NCI-H510A (cell line): ENCODE data around the gene TTC5.
"Not testable (repeated sequence)": the region's sequence is repeated elsewhere in the genome, so short reads cannot be mapped to it uniquely, and the experiment has no call there.

Experiments used
- DNase-seq: peaks from one replicate; lab custom pipeline; 2025; lab: John Stamatoyannopoulos, UW

Gene TTC5

DNA sequence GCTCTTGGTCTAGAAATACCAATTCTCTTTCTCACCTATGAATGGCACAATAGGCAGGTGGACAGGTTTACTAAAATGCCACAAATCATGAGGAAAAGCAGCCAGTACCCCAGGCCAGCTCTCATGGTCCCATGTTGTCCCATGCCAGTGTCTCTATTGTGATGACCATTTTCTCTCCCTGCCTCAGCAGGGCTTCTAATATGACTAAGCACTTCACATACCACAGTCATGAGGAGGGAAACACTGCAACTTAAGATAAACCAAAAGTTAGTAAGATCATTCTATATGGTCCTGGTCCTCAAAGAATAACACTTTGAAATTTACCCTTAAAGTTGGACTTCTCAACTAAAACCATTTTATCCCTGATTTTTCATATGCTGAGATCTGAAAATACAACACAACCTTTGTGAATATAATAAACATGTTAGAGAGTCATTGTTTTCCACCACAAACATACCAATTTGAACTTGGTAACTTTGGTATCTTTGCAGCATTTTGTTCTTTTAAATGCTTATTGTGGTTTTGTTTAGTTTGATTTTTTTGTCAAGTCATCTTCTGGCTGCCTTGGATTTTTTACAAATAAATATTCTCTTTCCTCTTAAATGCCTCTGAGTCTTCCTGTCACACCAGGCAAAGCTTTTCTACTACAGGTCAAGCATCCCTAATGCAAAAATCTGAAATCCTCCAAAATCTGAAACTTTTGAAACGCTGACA is 3.6 kb downstream of the TTC5 start:
- no peak for DNase-seq

DNA sequence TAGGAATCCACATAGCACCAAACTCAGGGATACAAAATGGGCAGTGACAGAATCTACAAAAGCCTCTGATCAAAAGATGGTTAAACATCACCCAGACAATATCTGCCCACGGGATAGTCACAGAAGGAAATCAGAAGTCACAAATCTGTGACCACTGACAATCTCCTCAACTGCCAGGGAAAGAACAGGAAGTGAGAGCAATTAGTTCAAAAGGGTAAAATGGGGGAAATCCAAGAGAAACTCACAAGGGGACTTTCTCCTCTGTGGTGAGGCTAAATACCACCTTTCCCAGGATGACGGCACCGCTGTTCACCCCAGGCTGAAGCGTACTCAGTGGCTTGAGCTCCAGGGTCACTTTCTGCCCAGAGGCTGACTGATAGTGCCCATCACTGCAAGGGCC is 10.7 kb downstream of the TTC5 start:
- no peak for DNase-seq

DNA sequence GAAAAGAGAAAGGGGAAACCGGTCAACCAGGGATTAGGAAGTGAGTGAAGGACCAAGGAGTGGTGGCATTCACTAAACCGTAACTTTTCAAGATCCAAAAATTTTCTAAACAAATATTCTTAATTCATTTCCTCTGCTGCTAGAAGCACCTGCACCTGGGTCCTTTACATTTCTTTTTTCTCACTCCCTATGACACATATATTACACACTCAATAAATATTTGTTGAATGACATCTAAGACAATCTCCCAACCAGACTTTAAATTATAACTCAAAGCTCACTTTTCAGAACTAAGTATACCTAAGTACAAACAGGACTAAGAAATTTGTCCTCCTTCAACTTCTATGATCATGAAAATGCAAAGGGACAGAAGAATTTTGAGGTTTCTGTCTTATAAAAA is 11.1 kb downstream of the TTC5 start:
- no peak for DNase-seq

DNA sequence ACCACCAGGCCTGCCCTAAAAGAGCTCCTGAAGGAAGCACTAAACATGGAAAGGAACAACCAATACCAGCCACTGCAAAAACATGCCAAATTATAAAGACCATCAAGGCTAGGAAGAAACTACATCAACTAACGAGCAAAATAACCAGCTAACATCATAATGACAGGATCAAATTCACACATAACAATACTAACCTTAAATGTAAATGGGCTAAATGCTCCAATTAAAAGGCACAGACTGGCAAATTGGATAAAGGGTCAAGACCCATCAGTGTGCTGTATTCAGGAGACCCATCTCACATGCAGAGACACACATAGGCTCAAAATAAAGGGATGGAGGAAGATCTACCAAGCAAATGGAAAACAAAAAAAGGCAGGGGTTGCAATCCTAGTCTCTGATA is 23.8 kb downstream of the TTC5 start:
- not testable (repeated sequence) for DNase-seq

DNA sequence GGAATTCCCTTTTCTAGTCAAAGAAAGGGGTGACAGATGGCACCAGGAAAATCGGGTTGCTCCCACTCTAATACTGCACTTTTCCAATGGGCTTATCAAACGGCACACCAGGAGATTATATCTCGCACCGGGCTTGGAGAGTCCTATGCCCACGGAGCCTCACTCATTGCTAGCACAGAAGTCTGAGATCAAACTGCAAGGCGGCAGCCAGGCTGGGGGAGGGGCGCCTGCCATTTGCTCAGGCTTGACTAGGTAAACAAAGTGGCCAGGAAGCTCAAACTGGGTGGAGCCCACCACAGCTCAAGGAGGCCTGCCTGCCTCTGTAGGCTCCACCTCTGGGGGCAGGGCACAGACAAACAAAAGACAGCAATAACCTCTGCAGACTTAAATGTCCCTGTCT is 25.5 kb downstream of the TTC5 start:
- not testable (repeated sequence) for DNase-seq

DNA sequence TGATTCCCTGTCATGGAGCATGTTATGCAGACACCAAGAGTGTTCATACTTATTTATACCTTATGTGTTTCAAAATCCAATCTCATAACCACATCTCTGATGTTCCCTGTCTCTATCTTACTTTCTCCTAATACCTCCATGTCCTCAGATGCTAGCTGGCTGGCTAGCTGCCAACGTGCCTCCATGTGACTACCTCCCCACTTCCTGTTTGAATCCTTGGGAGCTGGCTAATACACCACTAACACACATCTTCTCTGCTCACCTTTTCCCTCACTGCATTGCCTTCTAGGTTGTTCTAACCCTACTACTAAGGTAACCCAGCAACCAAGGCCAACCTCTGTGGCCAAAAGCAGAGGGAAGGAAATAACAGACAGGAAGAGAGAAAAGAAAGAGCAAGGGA is 27.3 kb downstream of the TTC5 start:
- DNase-seq = no peak

DNA sequence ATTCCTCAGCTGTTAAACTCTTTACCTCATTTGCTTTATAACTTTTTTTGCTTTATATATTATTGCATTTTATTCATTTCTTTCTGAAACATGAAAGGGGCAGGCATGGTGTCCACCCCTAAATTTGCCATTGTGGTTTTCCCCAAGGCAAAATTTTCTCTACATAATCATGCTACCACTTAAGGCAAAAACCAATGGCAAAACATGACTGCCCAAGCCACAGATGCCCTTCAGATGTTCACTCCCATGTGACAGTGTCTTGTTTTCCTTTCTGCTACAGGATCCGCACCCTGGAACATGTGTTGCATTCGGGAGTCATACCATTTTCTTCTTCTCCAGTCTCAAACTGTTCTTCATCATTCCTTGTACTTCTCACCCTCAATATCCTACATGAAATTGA is 28.3 kb downstream of the TTC5 start:
- no peak for DNase-seq

DNA sequence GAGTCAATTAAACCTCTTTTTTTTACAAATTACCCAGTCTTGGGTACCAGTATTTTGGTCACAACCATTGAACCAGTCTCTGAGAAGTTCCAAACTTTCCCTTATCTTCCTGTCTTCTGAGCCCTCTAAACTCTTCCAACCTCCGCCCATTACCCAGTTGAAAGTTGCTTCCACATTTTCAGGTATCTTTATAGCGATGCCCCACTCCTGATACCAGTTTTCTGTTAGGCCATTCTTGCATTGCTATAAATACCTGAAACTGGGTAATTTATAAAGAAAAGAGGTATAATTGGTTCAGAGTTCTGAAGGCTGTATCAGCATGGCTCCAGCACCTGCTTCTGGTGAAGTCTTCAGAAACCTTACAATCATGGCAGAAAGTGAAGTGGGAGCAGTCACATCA is 31.7 kb downstream of the TTC5 start:
- no peak for DNase-seq

DNA sequence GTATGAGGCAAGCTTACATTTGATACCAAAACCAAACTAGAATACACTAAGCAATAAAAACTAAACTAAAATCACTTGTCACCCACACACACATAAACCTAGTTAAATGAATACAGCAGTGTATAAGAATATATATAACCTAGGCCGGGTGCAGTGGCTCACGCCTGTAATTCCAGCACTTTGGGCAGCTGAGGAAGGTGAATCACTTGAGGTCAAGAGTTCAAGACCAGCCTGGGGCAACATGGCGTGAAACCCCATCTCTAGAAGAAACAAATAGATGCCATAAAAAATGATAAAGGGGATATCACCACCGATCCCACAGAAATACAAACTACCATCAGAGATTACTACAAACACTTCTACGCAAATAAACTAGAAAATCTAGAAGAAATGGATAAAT is 41.4 kb downstream of the TTC5 start:
- DNase-seq = not testable (repeated sequence)

DNA sequence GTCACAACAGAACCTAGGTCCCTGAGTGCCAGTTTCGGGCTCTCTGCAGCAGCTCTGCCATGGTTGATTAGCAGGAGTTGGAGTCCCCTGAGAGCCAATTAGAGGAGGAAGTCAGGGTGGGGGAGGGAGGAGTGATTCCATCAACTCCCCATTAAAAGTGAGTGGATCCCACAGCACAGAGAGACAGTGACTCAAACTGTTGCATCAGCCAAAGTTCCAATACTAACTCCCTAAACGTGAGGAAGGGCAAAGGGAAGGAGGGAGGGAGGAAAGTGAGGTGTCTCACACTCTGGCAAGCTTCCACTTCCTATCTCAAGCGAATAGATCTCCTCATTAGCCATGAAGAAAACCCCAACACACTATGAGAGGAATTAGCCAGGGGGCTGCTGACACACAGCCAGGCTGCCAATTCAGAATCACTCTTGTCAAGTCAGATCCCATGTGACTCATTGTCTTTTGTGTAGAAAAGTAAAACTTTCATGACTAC is 43.1 kb downstream of the TTC5 start:
- no peak for DNase-seq

DNA sequence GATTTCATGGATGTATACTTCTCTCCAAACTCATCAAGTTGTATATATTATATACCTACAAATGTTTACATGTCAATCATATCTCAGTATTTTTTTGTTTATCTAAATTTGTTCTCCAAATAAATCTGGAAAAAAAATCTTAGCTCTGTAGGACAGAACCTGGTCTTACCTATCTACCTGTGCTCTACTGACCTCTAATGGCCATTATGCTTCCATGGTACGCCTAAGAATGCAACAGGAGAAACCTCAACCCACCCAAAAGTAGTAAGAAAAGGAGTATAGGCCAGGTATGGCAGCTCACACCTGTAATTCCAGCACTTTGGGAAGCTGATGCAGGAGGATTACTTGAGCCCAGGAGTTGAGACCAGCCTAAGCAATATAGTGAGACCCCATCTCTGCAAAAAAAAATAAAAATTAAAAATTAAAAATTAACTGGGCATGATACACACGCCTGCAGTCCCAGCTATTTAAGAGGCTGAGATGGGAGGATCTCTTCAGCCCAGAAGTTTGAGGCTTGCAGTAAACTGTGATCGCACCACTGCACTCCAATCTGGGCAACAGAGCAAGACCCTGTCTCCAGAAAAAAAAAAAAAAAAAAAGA is 58.0 kb downstream of the TTC5 start:
- no peak for DNase-seq
